A673 (cell line): ENCODE data around the gene PKP3. TPM values are rescaled to one million over a fixed set of nuclear protein-coding genes. Genes with fewer than 3 reads are reported as not detected.
"Not testable (repeated sequence)": the region's sequence is repeated elsewhere in the genome, so short reads cannot be mapped to it uniquely, and the experiment has no call there.

Experiments used
- BruUV-seq: library from RNA; stranded (reverse); fragments of 400-500 nt; replicated peaks from 2 replicates; lab custom pipeline; 2021; lab: Mats Ljungman, UMichigan
- CTCF ChIA-PET: fragments of 300-600 bp; sonication (Branson Sonifier 250); formaldehyde crosslinking; loops from one replicate; lab custom pipeline; 2022; ENCODE audit warnings: antibody characterized with exemption; lab: Charles Lee
- POLR2A ChIA-PET: fragments of 300-600 bp; sonication (Branson Sonifier 250); formaldehyde crosslinking; loops from one replicate; lab custom pipeline; 2022; ENCODE audit warnings: antibody characterized with exemption; ENCODE audit not compliant: low non-redundant PET; lab: Charles Lee
- DNase-seq: peaks from one replicate; pipeline ENCODE4 v3.0.0-alpha.2; 2015; ENCODE audit warnings: low spot score
- H3K27ac ChIP-seq: fragments of 200-600 bp; sonication (generic); 2 replicates; pipeline ENCODE4 v1.5.1; 2016; ENCODE audit warnings: mixed run types, low read depth, mild to moderate bottlenecking, mixed read lengths, antibody characterized with exemption, low read length; ENCODE audit not compliant: poor library complexity, severe bottlenecking
- H3K27me3 ChIP-seq: fragments of 200-600 bp; sonication (generic); replicated peaks from 2 replicates; pipeline ENCODE4 v1.6.1; 2017; ENCODE audit warnings: mixed run types, low read depth, mild to moderate bottlenecking, mixed read lengths, antibody characterized with exemption, low read length; ENCODE audit not compliant: insufficient read depth, poor library complexity
- H3K36me3 ChIP-seq: fragments of 200-600 bp; sonication (generic); 2 replicates; pipeline ENCODE4 v1.6.1; 2016; ENCODE audit warnings: mixed run types, mild to moderate bottlenecking, mixed read lengths, antibody characterized with exemption, low read length; ENCODE audit not compliant: insufficient read depth, poor library complexity, severe bottlenecking
- H3K4me1 ChIP-seq: fragments of 200-600 bp; sonication (generic); 2 replicates; pipeline ENCODE4 v1.6.1; 2017; ENCODE audit warnings: mixed run types, mild to moderate bottlenecking, mixed read lengths, antibody characterized with exemption, low read length; ENCODE audit not compliant: insufficient read depth, poor library complexity, severe bottlenecking
- H3K4me3 ChIP-seq: fragments of 200-600 bp; sonication (generic); 2 replicates; pipeline ENCODE4 v1.5.1; 2016; ENCODE audit warnings: low read depth, mixed run types, mild to moderate bottlenecking, mixed read lengths, low read length; ENCODE audit not compliant: poor library complexity, severe bottlenecking
- H3K9me3 ChIP-seq: fragments of 200-600 bp; sonication (generic); 2 replicates; pipeline ENCODE4 v1.6.1; 2016; ENCODE audit warnings: mixed run types, low read depth, mild to moderate bottlenecking, mixed read lengths, antibody characterized with exemption, low read length; ENCODE audit not compliant: poor library complexity, severe bottlenecking
- EZH2 ChIP-seq: fragments of 200-600 bp; sonication (generic); IDR thresholded peaks from 2 replicates; pipeline ENCODE4 v1.6.1; 2017; ENCODE audit warnings: borderline replicate concordance, low read depth, mild to moderate bottlenecking, mixed read lengths, antibody characterized with exemption, low read length; ENCODE audit not compliant: poor library complexity, severe bottlenecking
- intact Hi-C: fragments of 100-400 bp; cut with micrococcal nuclease; formaldehyde crosslinking; loops from one replicate; pipeline ENCODE4 v1.10.0; 2022; ENCODE audit not compliant: unreplicated experiment
- total RNA-seq: library from RNA; stranded (reverse); gene quantifications from 2 replicates; pipeline ENCODE4 v1.2.3, GENCODE V29; 2021
- TF ChIP-seq, protein P1 (sequence below): fragments of 300-800, 200-600 bp; sonication (generic); conservative IDR thresholded peaks from 2 replicates; pipeline ENCODE4 v1.5.1; 2017; ENCODE audit warnings: low read depth, mild to moderate bottlenecking, antibody characterized with exemption, low read length, moderate library complexity, mixed read lengths

PKP3 gene
- total RNA-seq, 1 experiment from 2014 or later = not detected

DNA sequence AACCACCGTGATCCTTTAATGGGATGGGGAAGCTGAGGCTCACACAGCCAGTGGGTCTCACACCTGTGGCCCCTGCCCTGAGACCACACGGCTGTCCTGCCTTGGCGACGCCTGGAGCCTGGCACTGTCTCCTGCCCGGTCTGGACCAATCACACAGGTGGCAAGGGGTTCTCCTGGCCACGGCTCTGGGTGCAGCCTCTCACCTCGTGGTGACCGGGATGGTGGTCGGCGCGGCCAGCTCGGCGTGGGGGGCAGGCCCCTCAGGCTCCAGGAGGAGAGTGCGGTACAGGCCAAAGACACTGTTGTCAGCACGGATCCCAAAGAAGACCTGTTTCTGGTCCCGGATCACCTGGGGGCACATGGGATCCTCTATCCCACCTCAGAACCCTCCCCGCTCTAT lies 39.1 kb downstream of the PKP3 start:
- H3K9me3 ChIP-seq = no peaks in the 10 kb centered on the region
- H3K36me3 ChIP-seq = no peaks in the 10 kb centered on the region
- no peak for DNase-seq
- intact Hi-C loops = no loop called here
- ChIA-PET POLR2A (no interaction called here), CTCF (no interaction called here)
- H3K27ac ChIP-seq = no peak overlapping the region
- no peaks in the 10 kb centered on the region for H3K4me1 ChIP-seq
- TF ChIP-seq, protein P1, sequence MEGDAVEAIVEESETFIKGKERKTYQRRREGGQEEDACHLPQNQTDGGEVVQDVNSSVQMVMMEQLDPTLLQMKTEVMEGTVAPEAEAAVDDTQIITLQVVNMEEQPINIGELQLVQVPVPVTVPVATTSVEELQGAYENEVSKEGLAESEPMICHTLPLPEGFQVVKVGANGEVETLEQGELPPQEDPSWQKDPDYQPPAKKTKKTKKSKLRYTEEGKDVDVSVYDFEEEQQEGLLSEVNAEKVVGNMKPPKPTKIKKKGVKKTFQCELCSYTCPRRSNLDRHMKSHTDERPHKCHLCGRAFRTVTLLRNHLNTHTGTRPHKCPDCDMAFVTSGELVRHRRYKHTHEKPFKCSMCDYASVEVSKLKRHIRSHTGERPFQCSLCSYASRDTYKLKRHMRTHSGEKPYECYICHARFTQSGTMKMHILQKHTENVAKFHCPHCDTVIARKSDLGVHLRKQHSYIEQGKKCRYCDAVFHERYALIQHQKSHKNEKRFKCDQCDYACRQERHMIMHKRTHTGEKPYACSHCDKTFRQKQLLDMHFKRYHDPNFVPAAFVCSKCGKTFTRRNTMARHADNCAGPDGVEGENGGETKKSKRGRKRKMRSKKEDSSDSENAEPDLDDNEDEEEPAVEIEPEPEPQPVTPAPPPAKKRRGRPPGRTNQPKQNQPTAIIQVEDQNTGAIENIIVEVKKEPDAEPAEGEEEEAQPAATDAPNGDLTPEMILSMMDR = no peak
- no peak for TF ChIP-seq EZH2
- H3K4me3 ChIP-seq = no peak overlapping the region
- no peaks in the 10 kb centered on the region for H3K27me3 ChIP-seq
- BruUV-seq = no TSS peak

DNA sequence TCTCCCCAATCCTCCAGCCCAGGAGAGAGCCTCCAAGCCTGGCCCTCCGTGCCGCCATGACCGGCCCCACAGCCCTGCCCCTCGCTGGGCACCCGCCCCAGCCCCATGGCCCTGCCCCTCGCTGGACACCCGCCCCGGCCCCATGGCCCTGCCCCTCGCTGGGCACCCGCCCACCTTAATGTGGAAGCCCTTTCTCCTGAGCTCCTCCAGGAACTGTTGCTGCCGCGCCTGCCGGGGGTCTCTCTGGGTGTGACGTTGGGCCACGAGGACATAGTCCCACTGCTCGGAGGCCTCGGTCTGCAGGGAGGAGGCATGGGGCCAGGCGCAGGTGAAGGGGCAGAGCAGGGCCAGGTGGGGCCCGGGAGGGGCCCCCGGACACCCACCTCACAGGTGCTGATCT lies 39.6 kb downstream of the PKP3 start:
- intact Hi-C loops = no loop called here
- POLR2A ChIA-PET = no interaction called here
- CTCF ChIA-PET = no interaction called here
- Histone ChIP-seq H3K36me3 (no peaks in the 10 kb centered on the region), H3K4me3 (no peak overlapping the region), H3K27me3 (no peaks in the 10 kb centered on the region), H3K27ac (no peak overlapping the region), H3K4me1 (no peaks in the 10 kb centered on the region), H3K9me3 (no peaks in the 10 kb centered on the region)
- TF ChIP-seq EZH2 = no peak
- TF ChIP-seq, protein P1 = no peak
- BruUV-seq = no TSS peak
- DNase-seq = no peak

DNA sequence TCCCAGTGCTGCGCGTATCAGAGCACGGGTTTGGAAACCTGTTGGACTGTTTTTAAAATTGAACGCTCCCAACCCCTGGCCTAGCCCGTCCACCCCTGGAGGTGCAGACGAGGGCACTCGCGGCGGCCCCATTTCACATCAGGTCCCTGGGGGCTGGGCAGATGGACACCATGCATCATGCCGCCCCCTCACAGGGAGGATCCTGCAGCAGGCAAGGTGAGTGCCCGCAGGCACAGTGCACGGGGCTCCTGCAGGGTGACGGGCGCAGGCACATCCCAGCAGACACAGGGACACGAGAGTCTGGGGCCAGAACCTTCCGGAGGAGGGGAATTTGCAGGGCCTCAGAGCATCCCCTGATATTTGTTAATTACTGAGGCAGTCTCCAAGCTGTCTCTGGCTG lies 40.5 kb downstream of the PKP3 start:
- POLR2A ChIA-PET = no interaction called here

DNA sequence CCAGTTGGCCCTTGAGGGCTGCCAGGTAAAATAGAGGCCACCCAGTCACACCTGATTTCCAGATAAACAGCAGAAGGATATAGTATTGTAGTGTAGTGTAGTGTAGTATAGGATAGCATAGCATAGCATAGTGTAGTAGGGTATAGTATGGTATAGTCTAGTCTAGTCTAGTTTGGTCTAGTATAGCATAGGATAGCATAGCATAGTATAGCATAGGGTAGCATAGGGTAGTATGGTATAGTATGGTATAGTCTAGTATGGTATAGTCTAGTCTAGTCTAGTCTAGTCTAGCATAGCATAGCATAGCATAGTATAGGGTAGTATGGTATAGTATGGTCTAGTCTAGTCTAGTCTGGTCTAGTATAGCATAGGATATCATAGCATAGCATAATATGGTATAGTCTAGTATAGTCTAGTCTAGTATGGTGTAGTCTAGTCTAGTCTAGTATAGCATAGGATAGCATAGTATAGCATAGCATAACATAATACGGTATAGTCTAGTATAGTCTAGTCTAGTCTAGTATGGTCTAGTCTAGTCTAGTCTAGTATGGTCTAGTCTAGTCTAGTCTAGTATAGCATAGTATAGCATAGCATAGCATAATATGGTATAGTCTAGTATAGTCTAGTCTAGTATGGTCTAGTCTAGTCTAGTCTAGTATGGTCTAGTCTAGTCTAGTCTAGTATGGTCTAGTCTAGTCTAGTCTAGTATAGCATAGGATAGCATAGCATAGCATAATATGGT lies 41.2 kb downstream of the PKP3 start:
- DNase-seq, H3K4me3 ChIP-seq, H3K27ac ChIP-seq, intact Hi-C loops, POLR2A ChIA-PET, H3K36me3 ChIP-seq, H3K27me3 ChIP-seq, BruUV-seq, H3K4me1 ChIP-seq, H3K9me3 ChIP-seq: not testable (repeated sequence)
- CTCF ChIA-PET = interaction anchor here (0.6 kb wide), 1 partner anchor 60 kb away, joined by 3 read pairs; no protein-coding TSS in a partner anchor

More for the DNA sequence above, 40.5 kb downstream of the PKP3 start:
- BruUV-seq = no TSS peak
- Histone ChIP-seq H3K36me3 (no peaks in the 10 kb centered on the region), H3K9me3 (no peaks in the 10 kb centered on the region), H3K4me3 (no peak overlapping the region), H3K27me3 (no peaks in the 10 kb centered on the region), H3K4me1 (no peaks in the 10 kb centered on the region), H3K27ac (no peak overlapping the region)
- DNase-seq = no peak
- intact Hi-C loops = no loop called here
- CTCF ChIA-PET = no interaction called here
- TF ChIP-seq EZH2 = no peak
